ENCODE results near the gene PTPN23. TPM values are rescaled to one million over a fixed set of nuclear protein-coding genes. Genes with fewer than 3 reads are reported as not detected.
"Not testable (repeated sequence)": the region's sequence is repeated elsewhere in the genome, so short reads cannot be mapped to it uniquely, and the experiment has no call there.

The PTPN23 gene
- total and polyA plus RNA-seq, 10 of the 15 experiments (the other 5 are each of a cell fraction or from before 2014, with no cell fraction given): 0.44 to 28.6 (median 4.4) TPM

GRCh38 chr3:47360110-47360517 lies 20.7 kb upstream of the PTPN23 start:
- peak; percentile 64; the same call in 1 of the 2 replicates for TF ChIP-seq CBX5 (IDR thresholded peaks at IDR 0.05; ENCODE audit: low read depth)
- H3K36me3 ChIP-seq (ENCODE audit: control insufficient read depth in 2 of 2, insufficient read depth in 2 of 2, low read length in 1 of 2); FAIRE-seq; H3K79me2 ChIP-seq (ENCODE audit: control insufficient read depth, insufficient read depth, low read length); in situ Hi-C loops (cut with MboI); H3K4me1 ChIP-seq (ENCODE audit: control insufficient read depth, insufficient read depth, low read length); DNase-seq (ENCODE audit: low read depth, low spot score); ATAC-seq; H3K4me3 ChIP-seq; intact Hi-C loops (cut with micrococcal nuclease; ENCODE audit: unreplicated experiment); H4K20me1 ChIP-seq (ENCODE audit: control insufficient read depth, insufficient read depth); H2AFZ ChIP-seq (ENCODE audit: control insufficient read depth, low read depth, low read length); RAD21 ChIA-PET (ENCODE audit: unreplicated experiment); H3K27me3 ChIP-seq (replicated peaks in 1 of 2; ENCODE audit: control insufficient read depth in 2 of 2, insufficient read depth in 2 of 2, low read length in 1 of 2); POLR2A ChIA-PET; H3K9me3 ChIP-seq (replicated peaks; ENCODE audit: control insufficient read depth, insufficient read depth, low read length); SMC1A ChIA-PET (ENCODE audit: uncharacterized antibody, unreplicated experiment); H3K9ac ChIP-seq (ENCODE audit: control insufficient read depth, insufficient read depth, low read length); BruUV-seq (replicated peaks); H3K27ac ChIP-seq (ENCODE audit: control insufficient read depth, insufficient read depth); H3K4me2 ChIP-seq (ENCODE audit: control insufficient read depth, insufficient read depth): not testable (repeated sequence)
- CTCF ChIA-PET: interaction anchor here (0.6 kb wide), 1 partner anchor 218 kb away, joined by 3 read pairs; no protein-coding TSS in a partner anchor
- WGBS (ENCODE audit: insufficient coverage, insufficient replicate concordance, low lambda C conversion rate, missing lambda C conversion rate): 69% methylated on average over 4 of the region's 4 CpGs

GRCh38 chr3:47362701-47363100 lies 18.1 kb upstream of the PTPN23 start:
- POLR2A ChIA-PET: no interaction called here
- CTCF ChIA-PET: interaction anchor here (1.1 to 2.1 kb wide), 4 partner anchors 12 to 440 kb away, joined by 3 to 5 read pairs (median 4); no protein-coding TSS in a partner anchor
- no TSS peak for BruUV-seq (replicated peaks)
- H3K9me3 ChIP-seq (replicated peaks; ENCODE audit: control insufficient read depth, insufficient read depth, low read length): peaks cover 8% of the 10 kb centered on the region; the same call in 2 of the 3 replicates
- intact Hi-C loops (cut with micrococcal nuclease; ENCODE audit: unreplicated experiment) (no loop called here), in situ Hi-C loops (cut with MboI) (no loop called here)
- RAD21 ChIA-PET (ENCODE audit: unreplicated experiment): no interaction called here
- no peak overlapping the region for H3K4me2 ChIP-seq (ENCODE audit: control insufficient read depth, insufficient read depth)
- H3K79me2 ChIP-seq (ENCODE audit: control insufficient read depth, insufficient read depth, low read length): no peaks in the 10 kb centered on the region
- H3K36me3 ChIP-seq (ENCODE audit: control insufficient read depth in 2 of 2, insufficient read depth in 2 of 2, low read length in 1 of 2): no peaks in the 10 kb centered on the region
- no peak overlapping the region for H3K4me3 ChIP-seq
- no peak overlapping the region for H3K27ac ChIP-seq (ENCODE audit: control insufficient read depth, insufficient read depth)
- H3K9ac ChIP-seq (ENCODE audit: control insufficient read depth, insufficient read depth, low read length): no peak overlapping the region
- ATAC-seq: peak; percentile 28; the same call in 1 of the 3 replicates
- TF ChIP-seq ETV6 (conservative IDR thresholded peaks at IDR 0.05 in 1 of 2, IDR thresholded peaks at IDR 0.05 in 1 of 2; ENCODE audit: borderline replicate concordance in 1 of 2, low read depth in 1 of 2) (peak in 1 of 2 experiments; percentile 49; a peak in 1 of 4 replicates), TARDBP (IDR thresholded peaks at IDR 0.05; ENCODE audit: borderline replicate concordance) (no peak), BCLAF1 (IDR thresholded peaks at IDR 0.05) (no peak), NFYB (IDR thresholded peaks at IDR 0.05; ENCODE audit: insufficient read depth, low read depth, low read length) (no peak), PRDM15 (CRISPR knock-in tag; IDR thresholded peaks at IDR 0.05) (no peak)
- no peak for DNase-seq (ENCODE audit: low read depth, low spot score)
- WGBS (ENCODE audit: insufficient coverage, insufficient replicate concordance, low lambda C conversion rate, missing lambda C conversion rate): 43% methylated on average over 5 of the region's 5 CpGs
- no peak for FAIRE-seq
- peak overlapping the region; percentile 63 for H2AFZ ChIP-seq (ENCODE audit: control insufficient read depth, low read depth, low read length)
- no peaks in the 10 kb centered on the region for H4K20me1 ChIP-seq (ENCODE audit: control insufficient read depth, insufficient read depth)
- SMC1A ChIA-PET (ENCODE audit: uncharacterized antibody, unreplicated experiment): interaction anchor here (0.9 to 1.8 kb wide), 5 partner anchors 15 to 96 kb away, joined by 3 to 4 read pairs (median 3); no protein-coding TSS in a partner anchor
- no peaks in the 10 kb centered on the region for H3K27me3 ChIP-seq (replicated peaks in 1 of 2; ENCODE audit: control insufficient read depth in 2 of 2, insufficient read depth in 2 of 2, low read length in 1 of 2)
- H3K4me1 ChIP-seq (ENCODE audit: control insufficient read depth, insufficient read depth, low read length): no peaks in the 10 kb centered on the region
